Stimulated activated CD8-positive, alpha-beta memory T cell treated with anti-CD3 and anti-CD28 coated beads, Interleukin-12 subunit alpha, Interleukin-12 subunit beta, amount 100 ng/mL, for 24 hours (primary cell): Measurements from ENCODE around the gene PKNOX1.
"Not testable (repeated sequence)": the region's sequence is repeated elsewhere in the genome, so short reads cannot be mapped to it uniquely, and the experiment has no call there.

Experiments
- DNase-seq: peaks from one replicate; pipeline ENCODE4 v3.0.0-alpha.2; 2020; ENCODE audit errors: extremely low read depth

PKNOX1 gene

DNA sequence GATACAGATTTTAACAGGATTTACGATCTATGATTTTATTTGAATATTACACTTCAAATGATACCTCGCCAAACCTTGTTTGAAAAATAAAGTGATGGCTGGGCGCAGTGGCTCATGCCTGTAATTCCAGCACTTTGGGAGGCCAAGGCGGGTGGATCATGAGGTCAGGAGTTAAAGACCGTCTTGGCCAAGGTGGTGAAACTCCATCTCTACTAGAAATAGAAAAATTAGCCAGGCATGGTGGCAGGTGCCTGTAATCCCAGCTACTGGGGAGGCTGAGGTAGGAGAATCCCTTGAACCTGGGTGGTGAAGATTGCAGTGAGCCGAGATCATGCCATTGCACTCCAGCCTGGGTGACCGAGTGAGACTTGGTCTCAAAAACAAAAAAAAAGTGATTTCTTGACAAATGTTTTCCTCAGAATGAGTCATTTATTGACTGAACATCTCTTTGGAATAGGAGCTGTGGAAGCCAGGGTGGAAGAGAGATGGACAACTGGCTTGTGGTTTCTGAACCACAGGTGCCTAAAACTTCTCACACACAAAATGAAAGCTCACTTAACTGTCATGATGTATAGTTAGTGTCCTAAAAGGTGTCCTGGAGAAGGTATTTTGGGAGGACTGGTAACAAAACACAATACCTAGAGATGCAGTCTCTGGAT, 11.9 kb downstream of the PKNOX1 start:
- no peak for DNase-seq

DNA sequence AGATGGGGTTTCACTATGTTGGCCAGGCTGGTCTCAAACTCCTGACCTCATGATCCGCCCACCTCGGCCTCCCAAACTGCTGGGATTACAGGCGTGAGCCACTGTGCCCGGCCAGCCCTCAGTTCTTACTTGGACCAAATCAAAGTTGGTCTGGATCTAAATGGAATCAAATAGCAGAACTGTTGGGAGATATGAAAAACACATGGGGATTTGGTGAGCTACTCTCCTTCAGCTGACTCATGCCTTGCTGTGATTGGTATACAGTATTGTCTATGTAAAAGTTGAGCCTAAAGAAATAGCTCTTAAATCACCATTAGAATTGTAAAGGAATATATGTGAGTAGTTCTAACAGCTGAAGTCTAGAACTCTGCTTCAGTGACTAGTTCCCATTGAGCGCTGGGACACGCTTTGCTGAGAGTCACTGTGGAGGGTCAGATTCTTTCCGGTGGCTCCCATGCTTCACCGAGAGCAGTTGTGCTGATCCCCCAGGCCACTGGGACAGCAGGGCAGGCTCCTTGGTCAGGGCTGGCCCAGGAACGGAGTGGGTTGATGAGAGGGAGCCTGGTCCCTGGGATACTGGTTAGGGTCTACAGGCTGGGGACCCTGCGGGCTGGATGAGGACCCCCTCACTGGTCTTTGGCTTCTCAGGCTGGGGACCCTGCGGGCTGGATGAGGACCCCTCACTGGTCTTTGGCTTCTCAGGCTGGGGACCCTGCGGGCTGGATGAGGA, 14.0 kb downstream of the PKNOX1 start:
- no peak for DNase-seq

DNA sequence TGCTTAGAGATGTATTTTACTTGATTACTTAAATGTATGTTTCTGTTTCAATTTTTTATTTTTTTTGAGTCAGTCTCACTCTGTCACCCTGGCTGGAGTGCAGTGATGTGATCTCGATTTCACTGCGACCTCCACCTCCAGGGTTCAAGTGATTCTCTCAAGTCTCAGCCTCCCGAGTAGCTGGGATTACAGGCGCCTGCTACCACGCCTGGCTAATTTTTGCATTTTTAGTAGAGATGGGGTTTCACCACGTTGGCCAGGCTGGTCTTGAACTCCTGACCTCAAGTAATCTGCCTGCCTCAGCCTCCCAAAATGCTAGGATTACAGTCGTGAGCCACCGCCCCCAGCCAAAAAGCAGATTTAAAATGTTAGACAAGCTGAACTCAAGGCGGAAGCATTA, 15.0 kb downstream of the PKNOX1 start:
- DNase-seq = not testable (repeated sequence)

GRCh38 chr21:42989816-42990650, 15.7 kb downstream of the PKNOX1 start:
- DNase-seq = no peak

DNA sequence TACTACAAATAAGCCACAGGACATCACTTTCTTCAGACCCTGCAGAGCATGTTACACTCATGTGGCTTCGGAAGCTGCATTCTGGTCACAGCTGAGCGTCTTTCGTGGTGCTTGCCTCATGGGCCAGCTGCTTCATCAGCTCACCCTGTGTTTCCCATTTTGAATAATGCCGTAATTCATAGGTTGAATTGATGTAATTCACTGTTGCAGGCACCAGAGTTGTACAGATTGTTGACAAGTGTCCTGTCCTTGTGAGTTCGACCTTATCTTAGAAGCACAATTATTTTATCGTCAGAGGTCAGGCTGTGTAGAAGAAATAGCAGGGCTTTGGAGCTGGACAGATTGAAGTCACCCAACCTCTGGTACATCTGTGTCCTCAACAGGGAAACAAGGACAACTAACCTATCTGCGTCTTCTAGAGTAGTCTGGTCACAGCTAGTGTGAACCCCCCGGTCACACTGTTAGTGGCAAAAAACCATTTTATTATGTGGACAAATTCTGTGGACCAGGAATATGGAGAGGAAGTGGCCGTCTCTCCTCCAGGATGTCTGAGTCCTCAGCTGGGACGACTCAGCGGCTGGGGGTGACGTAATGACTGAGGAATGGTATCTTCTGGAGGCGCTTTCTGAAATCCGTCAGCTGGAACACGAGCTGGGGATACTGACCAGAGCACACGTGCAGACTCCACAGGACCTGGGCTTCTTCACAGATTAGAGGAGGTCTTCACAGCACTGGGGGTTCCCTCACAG, 17.8 kb downstream of the PKNOX1 start:
- no peak for DNase-seq

DNA sequence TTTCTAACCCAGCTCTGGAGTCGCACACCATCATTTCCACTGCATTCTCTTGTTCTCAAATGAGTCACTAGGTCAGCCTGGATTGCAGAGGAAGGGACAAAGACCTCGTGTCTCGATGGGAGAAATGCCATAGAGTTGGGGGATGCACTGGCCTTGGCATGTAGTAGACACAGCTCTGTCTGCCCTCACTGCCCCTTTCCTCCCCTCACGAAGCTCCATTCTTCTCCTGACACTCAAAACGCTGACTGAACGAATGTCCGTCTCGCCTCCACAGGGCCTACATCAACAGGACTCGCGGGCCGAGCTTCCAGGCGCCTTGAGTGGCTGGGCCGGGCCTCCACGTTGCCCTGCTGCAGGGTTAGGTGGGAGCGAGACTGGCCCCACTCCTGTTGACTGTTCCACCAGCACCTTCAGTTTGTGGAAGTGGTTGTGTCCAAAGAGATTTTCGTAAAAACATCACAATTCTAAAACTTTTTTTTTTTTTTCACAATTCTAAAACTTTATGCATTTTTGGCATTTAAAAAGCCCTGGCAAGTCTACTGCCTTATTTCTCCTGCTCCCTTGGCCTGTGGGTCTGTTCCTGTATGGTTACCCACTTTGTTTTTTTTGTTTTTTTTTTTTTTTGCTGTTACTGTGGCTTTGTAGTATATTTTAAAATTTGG, 18.8 kb downstream of the PKNOX1 start:
- no peak for DNase-seq

DNA sequence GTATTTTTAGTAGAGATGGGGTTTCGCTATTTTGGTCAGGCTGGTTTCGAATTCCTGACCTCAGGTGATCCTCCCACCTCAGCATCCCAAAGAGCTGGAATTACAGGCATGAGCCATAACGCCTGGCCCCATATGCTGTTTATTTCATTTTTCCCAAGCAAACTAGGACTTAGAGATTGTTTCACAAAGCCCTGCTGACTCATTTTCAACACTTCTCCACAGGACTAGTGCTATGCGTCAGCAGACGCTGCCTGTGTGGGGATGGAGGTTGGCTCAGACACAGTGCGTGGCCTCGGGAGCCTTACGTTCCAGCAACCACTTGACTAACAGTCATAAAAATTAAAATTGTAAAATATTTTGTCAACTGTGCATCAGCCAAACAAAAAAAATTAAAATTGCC, 22.7 kb downstream of the PKNOX1 start:
- no peak for DNase-seq

GRCh38 chr21:42997983-42998382, 23.6 kb downstream of the PKNOX1 start:
- DNase-seq = not testable (repeated sequence)

- DNase-seq = not testable (repeated sequence)
These were observed 24.8 kb downstream of the PKNOX1 start for GRCh38 chr21:42999152-42999551.

DNA sequence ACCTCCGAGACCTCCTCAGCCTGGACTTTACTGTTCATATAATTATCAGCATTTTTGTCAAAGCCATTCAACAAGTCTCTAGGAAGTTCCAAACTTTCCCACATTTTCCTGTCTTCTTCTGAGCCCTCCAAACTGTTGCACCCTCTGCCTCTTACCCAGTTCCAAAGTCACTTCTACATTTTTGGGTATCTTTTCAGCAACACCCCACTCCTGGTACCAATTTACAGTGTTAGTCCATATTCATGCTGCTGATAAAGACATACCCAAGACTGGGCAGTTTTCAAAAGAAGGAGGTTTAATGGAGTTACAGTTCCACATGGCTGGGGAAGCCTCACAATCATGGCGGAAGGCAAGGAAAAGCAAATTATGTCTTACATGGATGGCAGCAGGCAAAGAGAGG, 25.7 kb downstream of the PKNOX1 start:
- not testable (repeated sequence) for DNase-seq

DNA sequence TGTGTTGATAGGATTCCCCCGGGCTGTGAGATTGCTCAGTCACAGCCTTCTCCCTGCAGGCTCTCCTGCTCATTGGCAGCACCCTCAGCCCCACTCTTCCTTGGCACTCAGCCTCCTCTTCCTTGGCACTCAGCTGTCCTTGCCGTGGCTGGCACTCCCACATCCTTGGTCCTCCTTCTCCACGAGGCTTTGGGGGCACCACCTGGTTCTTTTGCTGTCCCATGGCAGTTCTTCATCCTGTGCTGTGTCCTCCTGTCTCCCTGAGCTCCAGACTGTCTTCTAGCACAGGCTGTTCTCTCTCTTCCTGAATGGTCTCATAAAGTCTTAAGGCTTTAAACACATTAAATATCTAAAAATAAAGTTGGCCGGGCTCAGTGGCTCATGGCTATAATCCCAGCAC, 27.0 kb downstream of the PKNOX1 start:
- DNase-seq = no peak

- DNase-seq = no peak
These were observed 30.6 kb downstream of the PKNOX1 start for GRCh38 chr21:43004926-43005325.

- DNase-seq = no peak
These were observed 31.3 kb downstream of the PKNOX1 start for GRCh38 chr21:43005635-43006034.

- not testable (repeated sequence) for DNase-seq
These were observed 31.9 kb downstream of the PKNOX1 start for GRCh38 chr21:43006051-43006873.

DNA sequence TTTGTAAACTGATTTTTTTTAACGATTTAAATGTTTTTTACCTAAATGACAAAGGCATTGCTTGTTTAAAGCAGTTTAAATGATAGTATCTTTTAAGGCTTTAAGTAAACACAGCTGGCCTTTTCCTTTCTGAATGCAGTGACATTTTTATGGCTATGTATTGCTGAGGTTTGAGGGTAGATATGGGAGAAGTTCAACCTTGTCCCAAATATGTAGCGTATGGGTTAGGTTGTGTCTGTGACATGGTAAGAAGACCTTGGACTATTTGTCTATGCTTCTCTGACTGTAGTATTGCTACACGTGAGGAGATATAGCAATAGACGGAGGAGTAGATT, 32.5 kb downstream of the PKNOX1 start:
- DNase-seq = no peak

- no peak for DNase-seq
These were observed 38.2 kb downstream of the PKNOX1 start for GRCh38 chr21:43012596-43012995.

DNA sequence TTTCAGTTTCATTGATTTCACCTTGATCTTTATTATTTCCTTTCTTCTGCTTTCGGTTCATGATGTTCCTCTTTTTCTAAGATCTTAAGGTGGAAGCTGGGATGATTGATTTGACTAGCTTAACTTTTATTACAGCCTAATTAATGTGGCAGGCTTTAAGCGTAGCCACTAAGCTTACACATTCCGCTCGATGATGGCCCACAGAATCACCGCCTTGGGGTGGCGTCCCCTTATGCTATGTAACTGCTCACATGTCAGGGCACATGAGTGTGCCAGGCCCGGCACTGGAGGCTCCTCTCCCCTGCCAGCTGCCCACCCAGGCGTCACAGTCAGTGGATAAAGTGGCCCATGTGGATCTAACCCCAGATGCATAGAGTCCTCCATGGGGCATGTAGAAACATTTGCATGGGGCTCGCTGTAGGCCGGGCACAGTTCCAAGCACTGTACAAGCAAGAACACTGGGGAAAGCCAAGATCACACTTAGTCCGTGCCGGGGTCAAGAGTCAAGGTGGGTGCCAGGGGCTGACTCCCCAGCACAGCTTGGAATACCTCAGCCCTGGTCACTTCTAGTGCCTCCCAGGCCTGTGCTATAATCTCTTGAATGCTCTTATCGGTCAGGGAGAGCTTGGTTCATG, 41.7 kb downstream of the PKNOX1 start:
- no peak for DNase-seq

- no peak for DNase-seq
These were observed 42.4 kb downstream of the PKNOX1 start for GRCh38 chr21:43016728-43017127.

GRCh38 chr21:43018519-43018918, 44.2 kb downstream of the PKNOX1 start:
- no peak for DNase-seq

DNA sequence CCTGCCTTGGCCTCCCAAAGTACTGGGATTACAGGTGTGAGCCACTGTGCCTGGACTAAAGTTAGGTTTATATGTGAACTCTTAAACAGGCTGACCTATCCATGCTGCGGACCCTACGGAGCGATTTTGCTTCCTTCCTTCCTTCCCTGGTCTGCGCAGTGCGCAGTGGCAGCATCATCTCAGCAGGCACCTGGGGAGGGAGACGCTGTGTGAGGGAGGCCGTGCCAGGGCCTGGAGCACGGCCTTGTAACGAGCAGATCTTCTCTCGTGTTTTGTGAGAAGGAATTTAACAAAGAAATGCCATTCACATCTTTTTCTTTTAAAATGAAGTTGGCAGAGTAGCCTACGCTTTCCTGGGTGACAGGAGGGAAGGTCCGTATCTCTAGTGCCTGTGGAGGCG, 45.8 kb downstream of the PKNOX1 start:
- no peak for DNase-seq
